Peyer's patch (tissue), 4 donors: ENCODE data around the gene HOXA1.
"Not testable (repeated sequence)": the region's sequence is repeated elsewhere in the genome, so short reads cannot be mapped to it uniquely, and the experiment has no call there.

Source experiments
- POLR2A ChIP-seq, 2 donors: fragments of 450-650 bp; IDR thresholded peaks; one replicate each; pipeline ENCODE4 v1.5.1; 2017; ENCODE audit warnings: antibody characterized with exemption in 2 of 2, mild to moderate bottlenecking in 2 of 2, moderate library complexity in 2 of 2
- TF ChIP-seq, protein P1 (sequence below), 6 experiments: fragments of 450-650 bp in 4 of 6; fragments of 200-600 bp in 2 of 6; sonication (generic) in 1 of 6; IDR thresholded peaks; one replicate each; pipeline ENCODE4 v1.5.1; 2017 to 2019; ENCODE audit warnings: antibody characterized with exemption in 6 of 6, mild to moderate bottlenecking in 3 of 6, moderate library complexity in 1 of 6

DNA sequence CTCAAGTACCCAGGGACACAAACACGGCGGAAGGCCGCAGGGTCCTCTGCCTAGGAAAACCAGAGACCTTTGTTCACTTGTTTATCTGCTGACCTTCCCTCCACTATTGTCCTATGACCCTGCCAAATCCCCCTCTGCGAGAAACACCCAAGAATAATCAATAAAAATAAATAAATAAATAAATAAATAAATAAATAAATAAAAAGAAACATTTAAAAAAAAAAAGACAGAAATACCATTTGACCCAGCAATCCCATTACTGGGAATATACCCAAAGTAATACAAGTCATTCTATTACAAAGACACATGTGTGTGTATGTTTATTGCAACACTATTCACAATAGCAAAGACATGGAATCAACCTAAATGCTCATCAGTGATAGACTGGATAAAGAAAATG lies 49.8 kb downstream of the HOXA1 start:
- TF ChIP-seq, protein P1, sequence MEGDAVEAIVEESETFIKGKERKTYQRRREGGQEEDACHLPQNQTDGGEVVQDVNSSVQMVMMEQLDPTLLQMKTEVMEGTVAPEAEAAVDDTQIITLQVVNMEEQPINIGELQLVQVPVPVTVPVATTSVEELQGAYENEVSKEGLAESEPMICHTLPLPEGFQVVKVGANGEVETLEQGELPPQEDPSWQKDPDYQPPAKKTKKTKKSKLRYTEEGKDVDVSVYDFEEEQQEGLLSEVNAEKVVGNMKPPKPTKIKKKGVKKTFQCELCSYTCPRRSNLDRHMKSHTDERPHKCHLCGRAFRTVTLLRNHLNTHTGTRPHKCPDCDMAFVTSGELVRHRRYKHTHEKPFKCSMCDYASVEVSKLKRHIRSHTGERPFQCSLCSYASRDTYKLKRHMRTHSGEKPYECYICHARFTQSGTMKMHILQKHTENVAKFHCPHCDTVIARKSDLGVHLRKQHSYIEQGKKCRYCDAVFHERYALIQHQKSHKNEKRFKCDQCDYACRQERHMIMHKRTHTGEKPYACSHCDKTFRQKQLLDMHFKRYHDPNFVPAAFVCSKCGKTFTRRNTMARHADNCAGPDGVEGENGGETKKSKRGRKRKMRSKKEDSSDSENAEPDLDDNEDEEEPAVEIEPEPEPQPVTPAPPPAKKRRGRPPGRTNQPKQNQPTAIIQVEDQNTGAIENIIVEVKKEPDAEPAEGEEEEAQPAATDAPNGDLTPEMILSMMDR (IDR thresholded peaks at IDR 0.05), result not testable (repeated sequence)
- not testable (repeated sequence) for TF ChIP-seq POLR2A (IDR thresholded peaks at IDR 0.05)
